Measurements from ENCODE around the gene SMPD4.
"Not testable (repeated sequence)": the region's sequence is repeated elsewhere in the genome, so short reads cannot be mapped to it uniquely, and the experiment has no call there.

Gene SMPD4

GRCh38 chr2:130136546-130136945, 44.9 kb downstream of the SMPD4 start:
- H3K14ac ChIP-seq (ENCODE audit: low read length in 2 of 2); H3K9me3 ChIP-seq (ENCODE audit: control insufficient read depth, low read length); H3K23ac ChIP-seq (ENCODE audit: low read length in 2 of 2); H3K4me3 ChIP-seq (ENCODE audit: insufficient read depth in 1 of 2, low read depth in 1 of 2, low read length in 2 of 2); H2AFZ ChIP-seq (ENCODE audit: low read depth, low read length); H3K36me3 ChIP-seq (ENCODE audit: control insufficient read depth in 1 of 2, insufficient read depth in 2 of 2, low read depth in 1 of 2, low read length in 2 of 2); DNase-seq; H3K4ac ChIP-seq (ENCODE audit: low read depth in 1 of 2, low read length in 2 of 2); H4K91ac ChIP-seq (ENCODE audit: low read length); H3K9ac ChIP-seq (ENCODE audit: low read length); H3K4me2 ChIP-seq (ENCODE audit: low read length, poor library complexity, severe bottlenecking); H2AK5ac ChIP-seq (ENCODE audit: low read length, severe bottlenecking); H3K27ac ChIP-seq (ENCODE audit: low read length, poor library complexity, severe bottlenecking); H3K18ac ChIP-seq (ENCODE audit: low read depth in 1 of 2, low read length in 2 of 2); H3K27me3 ChIP-seq (ENCODE audit: control insufficient read depth in 1 of 2, insufficient read depth in 1 of 2, low read length in 2 of 2); H3K79me1 ChIP-seq (replicated peaks; ENCODE audit: low read length, poor library complexity, severe bottlenecking); H2BK12ac ChIP-seq (ENCODE audit: low read length in 2 of 2); H2BK120ac ChIP-seq (ENCODE audit: low read depth, low read length); H2BK15ac ChIP-seq (ENCODE audit: low read depth, poor library complexity, severe bottlenecking); H3K4me1 ChIP-seq (ENCODE audit: control insufficient read depth, insufficient read depth, low read depth, low read length); H4K8ac ChIP-seq (ENCODE audit: low read length); H2BK5ac ChIP-seq (ENCODE audit: low read depth, low read length, poor library complexity, severe bottlenecking): not testable (repeated sequence)
- 94% methylated on average over 6 of the region's 10 CpGs for WGBS

DNA sequence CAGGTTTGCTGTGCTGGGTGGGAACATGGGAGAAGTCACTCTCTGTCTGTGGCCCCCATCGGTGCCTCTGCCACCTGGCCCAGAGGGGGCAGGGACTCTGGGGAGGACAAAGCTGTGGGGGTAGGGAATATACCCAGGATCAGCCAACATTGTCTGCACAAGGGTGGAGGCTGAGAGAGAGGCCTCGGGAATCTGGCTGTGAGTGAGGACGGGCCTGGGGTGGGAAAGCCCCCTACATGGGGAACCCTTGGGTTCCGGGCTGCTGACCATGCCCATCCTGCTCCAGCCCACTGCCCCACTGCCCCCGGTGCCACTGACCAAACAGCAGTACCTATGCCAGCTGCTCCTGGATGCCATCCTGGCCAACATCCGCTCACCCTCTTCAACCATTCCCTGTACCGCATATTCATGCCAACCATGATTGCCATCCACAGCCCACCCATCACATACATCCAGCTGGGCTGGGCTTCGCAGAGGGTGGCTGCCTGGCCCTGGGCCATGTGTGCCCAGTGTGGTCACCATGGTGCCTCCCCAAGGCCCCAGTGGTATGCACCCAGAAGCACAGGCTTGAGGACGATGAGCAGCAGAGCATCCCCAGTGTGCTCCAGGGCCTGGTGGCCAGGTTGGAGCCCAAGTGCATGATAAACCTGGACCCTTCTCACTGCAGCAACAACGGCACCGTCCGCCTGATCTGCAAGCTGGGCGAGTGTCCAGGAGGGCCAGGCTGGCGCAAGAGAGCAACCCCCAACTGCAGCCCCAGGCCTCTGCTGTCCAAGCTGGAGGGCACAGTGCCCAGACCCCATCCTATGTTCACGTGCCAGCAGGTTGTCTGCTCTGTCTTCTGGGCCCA, 45.5 kb downstream of the SMPD4 start:
- H3K27ac ChIP-seq (ENCODE audit: low read length, poor library complexity, severe bottlenecking): no peak overlapping the region
- H3K27me3 ChIP-seq (ENCODE audit: control insufficient read depth in 1 of 2, insufficient read depth in 1 of 2, low read length in 2 of 2): no peaks in the 10 kb centered on the region
- H2BK15ac ChIP-seq (ENCODE audit: low read depth, poor library complexity, severe bottlenecking): no peak overlapping the region
- no peaks in the 10 kb centered on the region for H3K79me1 ChIP-seq (replicated peaks; ENCODE audit: low read length, poor library complexity, severe bottlenecking)
- H3K4me3 ChIP-seq (ENCODE audit: insufficient read depth in 1 of 2, low read depth in 1 of 2, low read length in 2 of 2): no peak overlapping the region
- H2AK5ac ChIP-seq (ENCODE audit: low read length, severe bottlenecking): no peak overlapping the region
- no peak overlapping the region for H2BK120ac ChIP-seq (ENCODE audit: low read depth, low read length)
- no peak overlapping the region for H3K14ac ChIP-seq (ENCODE audit: low read length in 2 of 2)
- no peak overlapping the region for H2BK12ac ChIP-seq (ENCODE audit: low read length in 2 of 2)
- H3K9me3 ChIP-seq (ENCODE audit: control insufficient read depth, low read length): no peaks in the 10 kb centered on the region
- no peak for DNase-seq
- H4K91ac ChIP-seq (ENCODE audit: low read length): no peak overlapping the region
- H3K36me3 ChIP-seq (ENCODE audit: control insufficient read depth in 1 of 2, insufficient read depth in 2 of 2, low read depth in 1 of 2, low read length in 2 of 2): no peaks in the 10 kb centered on the region
- no peak overlapping the region for H2BK5ac ChIP-seq (ENCODE audit: low read depth, low read length, poor library complexity, severe bottlenecking)
- no peak overlapping the region for H3K18ac ChIP-seq (ENCODE audit: low read depth in 1 of 2, low read length in 2 of 2)
- no peak overlapping the region for H3K23ac ChIP-seq (ENCODE audit: low read length in 2 of 2)
- no peak overlapping the region for H2AFZ ChIP-seq (ENCODE audit: low read depth, low read length)
- H3K9ac ChIP-seq (ENCODE audit: low read length): no peak overlapping the region
- H3K4me1 ChIP-seq (ENCODE audit: control insufficient read depth, insufficient read depth, low read depth, low read length): no peaks in the 10 kb centered on the region
- H3K4ac ChIP-seq (ENCODE audit: low read depth in 1 of 2, low read length in 2 of 2): no peak overlapping the region
- no peak overlapping the region for H4K8ac ChIP-seq (ENCODE audit: low read length)
- no peak overlapping the region for H3K4me2 ChIP-seq (ENCODE audit: low read length, poor library complexity, severe bottlenecking)
- WGBS: 98% methylated on average over 15 of the region's 15 CpGs

GRCh38 chr2:130129120-130129829, 52.1 kb downstream of the SMPD4 start, which contains the start of gene POTEF:
TSS of gene POTEF (minus strand) at chr2:130129222. CDS start at chr2:130120515, 8,707 bp downstream.
- H2BK5ac ChIP-seq (ENCODE audit: low read depth, low read length, poor library complexity, severe bottlenecking); H2BK12ac ChIP-seq (ENCODE audit: low read length in 2 of 2); H3K36me3 ChIP-seq (ENCODE audit: control insufficient read depth in 1 of 2, insufficient read depth in 2 of 2, low read depth in 1 of 2, low read length in 2 of 2); H3K27ac ChIP-seq (ENCODE audit: low read length, poor library complexity, severe bottlenecking); H3K27me3 ChIP-seq (ENCODE audit: control insufficient read depth in 1 of 2, insufficient read depth in 1 of 2, low read length in 2 of 2); H3K14ac ChIP-seq (ENCODE audit: low read length in 2 of 2); H4K8ac ChIP-seq (ENCODE audit: low read length); H3K79me1 ChIP-seq (replicated peaks; ENCODE audit: low read length, poor library complexity, severe bottlenecking); H3K23ac ChIP-seq (ENCODE audit: low read length in 2 of 2); H3K4me1 ChIP-seq (ENCODE audit: control insufficient read depth, insufficient read depth, low read depth, low read length); H3K4me2 ChIP-seq (ENCODE audit: low read length, poor library complexity, severe bottlenecking); H2BK120ac ChIP-seq (ENCODE audit: low read depth, low read length); H3K18ac ChIP-seq (ENCODE audit: low read depth in 1 of 2, low read length in 2 of 2); H2AK5ac ChIP-seq (ENCODE audit: low read length, severe bottlenecking); H3K4me3 ChIP-seq (ENCODE audit: insufficient read depth in 1 of 2, low read depth in 1 of 2, low read length in 2 of 2); H3K9me3 ChIP-seq (ENCODE audit: control insufficient read depth, low read length); H3K9ac ChIP-seq (ENCODE audit: low read length); H4K91ac ChIP-seq (ENCODE audit: low read length); H2AFZ ChIP-seq (ENCODE audit: low read depth, low read length); H3K4ac ChIP-seq (ENCODE audit: low read depth in 1 of 2, low read length in 2 of 2); H2BK15ac ChIP-seq (ENCODE audit: low read depth, poor library complexity, severe bottlenecking): not testable (repeated sequence)
- DNase-seq: peak; percentile 42
- WGBS: 81% methylated on average over 12 of the region's 29 CpGs

DNA sequence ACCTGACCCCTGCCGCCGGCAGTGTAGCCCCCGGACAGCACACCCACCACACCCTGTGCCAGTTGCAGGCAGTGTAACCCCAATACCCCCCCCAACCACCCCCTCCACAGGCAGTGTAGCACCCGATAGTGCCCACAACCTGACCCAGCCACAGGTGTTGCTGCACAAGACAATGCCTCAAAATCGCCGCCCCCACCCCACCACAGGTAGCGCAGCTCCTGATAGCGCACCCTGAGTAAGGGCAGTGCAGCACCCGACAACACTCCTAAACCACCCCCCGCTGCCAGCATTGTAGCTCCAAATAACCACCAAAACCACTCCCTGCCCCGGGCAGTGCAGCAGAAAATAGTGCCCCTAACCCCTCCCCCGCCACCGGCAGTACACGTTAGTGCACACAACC, 52.9 kb downstream of the SMPD4 start:
- not testable (repeated sequence) for H3K27ac ChIP-seq (ENCODE audit: low read length, poor library complexity, severe bottlenecking); H3K36me3 ChIP-seq (ENCODE audit: control insufficient read depth in 1 of 2, insufficient read depth in 2 of 2, low read depth in 1 of 2, low read length in 2 of 2); H3K4ac ChIP-seq (ENCODE audit: low read depth in 1 of 2, low read length in 2 of 2); H3K9ac ChIP-seq (ENCODE audit: low read length); H2BK15ac ChIP-seq (ENCODE audit: low read depth, poor library complexity, severe bottlenecking); H3K4me1 ChIP-seq (ENCODE audit: control insufficient read depth, insufficient read depth, low read depth, low read length); H3K23ac ChIP-seq (ENCODE audit: low read length in 2 of 2); H3K9me3 ChIP-seq (ENCODE audit: control insufficient read depth, low read length); H3K18ac ChIP-seq (ENCODE audit: low read depth in 1 of 2, low read length in 2 of 2); H2BK12ac ChIP-seq (ENCODE audit: low read length in 2 of 2); H3K27me3 ChIP-seq (ENCODE audit: control insufficient read depth in 1 of 2, insufficient read depth in 1 of 2, low read length in 2 of 2); DNase-seq; H3K79me1 ChIP-seq (replicated peaks; ENCODE audit: low read length, poor library complexity, severe bottlenecking); H2AFZ ChIP-seq (ENCODE audit: low read depth, low read length); H2AK5ac ChIP-seq (ENCODE audit: low read length, severe bottlenecking); H3K4me2 ChIP-seq (ENCODE audit: low read length, poor library complexity, severe bottlenecking); H2BK120ac ChIP-seq (ENCODE audit: low read depth, low read length); H4K8ac ChIP-seq (ENCODE audit: low read length); H2BK5ac ChIP-seq (ENCODE audit: low read depth, low read length, poor library complexity, severe bottlenecking); H4K91ac ChIP-seq (ENCODE audit: low read length); H3K14ac ChIP-seq (ENCODE audit: low read length in 2 of 2); H3K4me3 ChIP-seq (ENCODE audit: insufficient read depth in 1 of 2, low read depth in 1 of 2, low read length in 2 of 2)
- WGBS: 81% methylated on average over 5 of the region's 14 CpGs
